G401 (cell line): Measurements from ENCODE around the gene INO80E. TPM values are rescaled to one million over a fixed set of nuclear protein-coding genes. Genes with fewer than 3 reads are reported as not detected.

ENCODE experiments used
- DNase-seq: peaks from one replicate; pipeline ENCODE4 v3.0.0-alpha.2; 2015; ENCODE audit warnings: low spot score
- in situ Hi-C: cut with HindIII; loops from 2 replicates; pipeline ENCODE4 v1.10.0; 2016; ENCODE audit warnings: low sequenced_read_pairs, mixed read lengths
- total RNA-seq: library from RNA; depleted of rRNA; stranded (reverse); fragments of >200 nt; shearing (Covaris generic); gene quantifications from 2 replicates; pipeline ENCODE4 v1.2.3, GENCODE V29; 2014

Gene INO80E
- total RNA-seq, 1 experiment from 2014 or later = 97.0 TPM

DNA sequence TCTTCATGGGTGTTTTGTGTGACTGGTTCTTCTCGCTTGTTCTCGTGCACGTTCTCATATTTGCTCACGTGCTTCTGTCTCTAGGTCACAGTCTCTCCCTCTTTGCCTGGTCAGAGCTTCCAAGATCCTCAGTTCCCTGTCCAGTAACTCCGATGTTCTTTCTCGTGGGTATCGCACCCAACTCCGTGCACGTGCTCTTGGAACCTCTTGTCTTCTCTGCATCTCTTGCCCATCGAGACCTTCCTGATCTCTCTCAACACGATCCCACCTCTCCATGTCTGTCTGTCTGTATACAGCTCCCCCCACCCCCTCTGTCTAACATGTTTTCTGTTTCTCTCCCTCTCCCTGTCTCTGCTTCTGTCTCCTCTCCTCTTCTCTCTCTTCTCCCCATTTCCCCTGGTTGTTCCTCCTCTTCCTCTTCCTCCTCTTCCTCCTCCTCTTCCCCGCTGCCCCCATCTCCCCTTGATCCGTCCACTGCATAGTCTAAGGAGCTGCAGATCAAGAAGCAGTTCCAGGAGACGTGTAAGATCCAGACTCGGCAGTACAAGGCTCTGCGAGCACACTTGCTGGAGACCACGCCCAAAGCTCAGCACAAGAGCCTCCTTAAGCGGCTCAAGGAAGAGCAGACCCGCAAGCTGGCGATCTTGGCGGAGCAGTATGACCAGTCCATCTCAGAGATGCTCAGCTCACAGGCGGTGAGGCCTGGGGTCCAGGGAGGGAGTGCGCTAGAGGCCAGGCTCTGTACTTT is 6.8 kb upstream of the INO80E start:
- in situ Hi-C loops = no loop called here
- DNase-seq = no peak

DNA sequence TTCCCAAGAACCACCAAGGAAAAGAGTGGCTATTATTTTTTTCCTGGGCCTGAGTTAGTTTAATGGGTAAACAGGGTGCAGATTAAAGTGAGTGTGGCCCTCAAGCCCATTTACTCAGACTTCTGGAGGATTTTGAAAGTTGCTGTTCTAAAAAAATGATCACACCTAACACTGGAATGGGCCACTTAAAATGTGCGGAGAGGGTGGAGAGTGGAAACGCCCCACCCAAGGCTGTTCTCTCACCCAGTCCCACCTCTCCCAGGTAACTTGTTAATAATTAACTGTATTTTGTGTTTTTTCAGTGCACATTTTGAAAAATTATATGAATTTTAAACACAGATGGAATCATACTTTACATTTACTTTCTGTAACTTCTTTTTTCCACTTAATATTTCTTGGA is 6.0 kb upstream of the INO80E start:
- no peak for DNase-seq
- in situ Hi-C loops = no loop called here

DNA sequence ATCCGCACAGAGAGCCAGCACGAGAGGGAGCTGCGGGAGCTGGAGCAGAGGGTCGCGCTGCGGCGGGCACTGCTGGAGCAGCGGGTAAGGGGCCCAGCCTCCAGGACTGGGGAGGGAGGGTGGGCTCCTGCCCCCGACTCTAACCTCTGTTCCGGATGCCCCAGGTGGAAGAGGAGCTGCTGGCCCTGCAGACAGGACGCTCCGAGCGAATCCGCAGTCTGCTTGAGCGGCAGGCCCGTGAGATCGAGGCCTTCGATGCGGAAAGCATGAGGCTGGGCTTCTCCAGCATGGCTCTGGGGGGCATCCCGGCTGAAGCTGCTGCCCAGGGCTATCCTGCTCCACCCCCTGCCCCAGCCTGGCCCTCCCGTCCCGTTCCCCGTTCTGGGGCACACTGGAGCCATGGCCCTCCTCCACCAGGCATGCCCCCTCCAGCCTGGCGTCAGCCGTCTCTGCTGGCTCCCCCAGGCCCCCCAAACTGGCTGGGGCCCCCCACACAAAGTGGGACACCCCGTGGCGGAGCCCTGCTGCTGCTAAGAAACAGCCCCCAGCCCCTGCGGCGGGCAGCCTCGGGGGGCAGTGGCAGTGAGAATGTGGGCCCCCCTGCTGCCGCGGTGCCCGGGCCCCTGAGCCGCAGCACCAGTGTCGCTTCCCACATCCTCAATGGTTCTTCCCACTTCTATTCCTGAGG is 5.0 kb upstream of the INO80E start:
- no peak for DNase-seq

DNA sequence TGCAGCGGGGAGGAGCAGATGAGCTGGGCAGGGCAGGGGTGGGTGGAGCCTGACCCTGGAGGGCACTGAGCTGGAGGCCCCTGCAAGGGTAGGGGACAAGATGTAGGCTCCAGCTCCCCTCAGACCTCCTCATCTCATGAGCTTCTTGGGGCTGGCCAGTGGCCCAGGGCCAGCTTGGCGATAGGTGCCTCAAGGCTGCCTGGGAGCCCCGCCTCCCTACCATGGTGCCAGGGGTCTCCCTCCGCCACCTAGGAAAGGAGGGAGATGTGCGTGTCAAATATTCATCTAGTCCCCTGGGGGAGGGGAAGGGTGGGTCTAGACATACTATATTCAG is 4.5 kb upstream of the INO80E start:
- in situ Hi-C loops = no loop called here
- no peak for DNase-seq

More for the DNA sequence above, 5.0 kb upstream of the INO80E start:
- in situ Hi-C loops = no loop called here

DNA sequence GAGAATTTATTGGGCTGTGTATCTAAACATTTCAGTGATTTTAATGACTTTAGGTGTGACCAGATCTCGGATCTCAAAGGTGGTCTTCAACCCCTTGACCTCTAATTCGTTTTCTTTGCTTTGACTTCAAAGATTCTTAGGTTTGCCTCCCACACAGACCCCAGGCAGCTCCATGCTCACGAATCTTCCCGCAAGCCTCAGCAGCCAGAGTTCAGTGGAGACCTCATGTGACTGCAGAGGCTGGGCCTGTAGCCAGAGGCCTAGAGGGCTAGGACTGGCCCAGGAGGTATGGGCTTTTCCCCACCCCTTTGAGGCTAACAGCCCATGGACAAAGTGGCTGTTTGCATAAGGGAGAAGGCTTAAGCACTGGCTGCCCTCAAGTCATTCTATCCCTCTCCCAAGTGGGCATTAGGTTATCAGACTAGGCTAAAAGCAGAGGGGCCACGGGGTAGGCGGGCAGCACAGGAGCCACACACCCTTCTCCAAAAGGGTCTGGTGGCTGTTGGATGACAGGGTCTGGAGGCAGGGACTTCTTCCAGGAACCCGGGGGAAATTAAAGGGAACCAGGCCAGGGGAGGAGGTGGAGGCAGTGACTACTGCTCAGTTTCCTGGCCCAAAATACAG is 3.6 kb upstream of the INO80E start:
- DNase-seq = no peak
- in situ Hi-C loops = no loop called here

DNA sequence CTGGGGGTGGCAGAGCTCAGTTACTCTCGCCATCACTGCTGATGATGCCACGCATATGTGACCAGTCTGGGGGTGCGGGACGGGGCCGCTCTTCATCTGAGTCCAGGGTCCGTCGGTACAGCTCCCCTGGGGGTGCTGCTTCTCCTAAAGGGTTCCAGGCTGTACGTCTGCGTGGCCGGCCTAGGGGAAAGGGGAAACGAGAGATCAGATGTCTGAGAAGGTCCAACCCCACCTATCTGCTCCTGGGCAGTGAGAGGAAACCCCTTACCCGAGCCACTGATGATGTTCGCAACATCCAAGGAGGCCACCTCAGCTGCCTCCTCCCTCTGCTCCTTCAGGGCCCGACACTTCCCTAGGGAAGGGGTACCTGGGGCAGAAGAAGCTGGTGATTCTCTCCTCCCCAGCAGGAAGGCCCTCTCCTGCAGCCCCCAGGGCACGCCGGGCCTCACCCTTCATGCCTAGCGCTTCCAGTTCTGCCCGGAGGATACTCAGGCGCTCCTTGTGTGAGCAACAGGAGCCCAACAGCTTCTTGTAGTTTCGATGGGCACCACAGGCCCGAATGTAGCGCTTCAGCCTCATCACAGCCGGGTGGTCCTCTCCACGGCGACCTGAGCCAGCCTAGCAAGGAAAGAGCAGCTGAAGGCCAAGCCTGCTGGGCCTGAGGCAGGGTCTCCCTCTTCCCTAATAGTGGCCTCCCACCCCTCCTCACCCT is 2.7 kb upstream of the INO80E start:
- in situ Hi-C loops = no loop called here
- DNase-seq = no peak

DNA sequence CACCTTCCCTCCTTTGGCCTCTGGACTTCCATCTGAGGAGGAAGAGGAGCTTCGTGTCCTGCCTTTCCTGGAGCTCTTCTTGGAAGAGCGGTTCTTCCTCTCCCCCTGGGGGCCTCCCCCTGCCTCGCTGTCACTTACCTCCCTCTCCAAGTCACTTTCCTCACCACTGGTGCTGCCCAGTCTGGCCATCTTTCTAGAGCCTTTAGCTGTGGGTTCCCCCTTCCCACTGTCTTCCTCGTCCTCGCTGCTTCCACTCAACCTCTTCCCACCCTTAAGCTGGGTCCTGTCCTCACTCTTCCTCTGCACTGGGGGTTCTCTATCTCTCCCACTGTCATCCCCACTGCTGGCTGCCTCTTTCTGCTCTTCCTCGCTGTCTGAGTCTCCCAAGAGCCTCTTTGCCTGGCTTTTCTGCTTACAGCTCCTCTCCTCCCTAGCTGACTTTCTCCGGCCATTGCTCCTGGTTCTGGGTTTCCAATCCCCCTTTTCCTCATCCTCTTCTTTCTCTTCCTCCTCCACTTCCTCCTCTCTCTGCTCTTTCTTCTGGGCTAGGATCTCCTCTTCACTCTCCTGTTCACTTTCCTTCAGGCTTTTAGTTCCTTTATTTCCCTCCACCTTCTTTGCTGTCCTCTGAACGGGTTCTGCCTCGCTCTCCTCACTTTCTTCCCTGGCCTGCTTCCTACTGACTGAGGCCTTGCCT is 2.0 kb upstream of the INO80E start:
- no peak for DNase-seq
- in situ Hi-C loops = no loop called here

DNA sequence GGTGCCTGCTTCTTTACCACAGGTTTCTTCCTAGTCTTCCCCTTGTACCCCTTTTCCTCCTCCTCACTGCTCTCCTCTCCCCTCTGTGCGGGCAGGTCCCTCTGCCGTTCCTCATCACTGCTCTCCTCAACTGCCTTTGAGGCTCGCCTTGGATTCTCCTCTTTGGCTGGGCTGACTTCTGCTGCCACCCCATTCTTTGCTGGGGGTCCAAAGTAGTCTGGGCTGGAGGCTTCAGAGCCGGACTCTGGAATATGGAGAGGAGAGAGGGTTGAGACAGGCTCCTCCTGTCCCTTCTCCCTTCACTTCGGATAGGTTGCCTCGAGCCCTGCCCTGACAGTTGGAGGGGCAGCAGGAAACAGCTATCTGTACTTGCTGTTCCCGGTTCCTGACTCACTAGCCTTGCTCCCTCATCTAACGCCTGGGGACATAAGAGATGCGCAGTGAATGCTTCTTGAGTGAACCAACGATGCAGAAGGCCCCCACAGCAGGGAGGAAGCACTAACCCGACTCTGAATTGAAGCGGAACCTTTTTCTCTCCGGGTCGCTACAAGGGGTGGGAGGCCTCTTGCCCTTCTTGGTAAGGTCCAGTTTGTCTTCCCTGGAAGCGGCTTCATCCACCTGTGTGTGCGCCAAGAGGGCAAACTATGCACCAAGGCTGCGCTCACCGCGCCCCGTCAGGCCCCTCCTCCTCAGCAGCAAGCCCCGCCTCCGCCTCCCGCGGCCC is 1.3 kb upstream of the INO80E start:
- in situ Hi-C loops = no loop called here
- DNase-seq = no peak

DNA sequence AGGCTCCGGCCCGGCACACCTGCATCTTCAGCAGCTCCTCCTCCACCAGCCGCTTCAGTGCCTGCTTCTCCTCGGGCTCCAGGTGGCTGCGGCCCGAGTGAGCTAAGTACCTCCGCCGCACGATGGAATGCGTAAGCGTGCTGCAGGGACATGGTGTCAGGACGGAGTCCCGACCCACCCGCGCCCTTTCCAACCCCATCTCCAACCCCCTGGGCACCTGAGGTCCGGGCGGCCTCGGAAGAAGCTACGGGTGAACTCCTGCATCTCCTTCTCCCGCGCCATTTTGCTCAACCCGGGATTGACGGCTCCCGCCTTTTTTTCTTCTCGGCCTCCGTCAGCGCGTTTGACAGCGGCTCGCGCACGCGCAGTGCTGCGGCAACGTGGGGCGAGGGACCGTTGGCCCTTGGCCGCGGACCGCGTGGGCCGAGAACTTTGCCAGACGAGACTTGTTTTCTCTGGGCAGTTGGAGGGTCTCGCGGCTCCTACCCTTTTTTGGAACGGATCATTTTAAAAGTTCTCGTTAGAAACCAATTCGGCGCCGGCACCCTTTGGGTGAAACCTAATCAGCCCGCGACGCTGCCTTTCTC is 624 bp upstream of the INO80E start, which contains the start of gene HIRIP3:
Gene HIRIP3, minus strand, starts transcription at position 294 of the 587 bp plus-strand sequence. Its CDS starts 12 bp downstream, at position 282.
- in situ Hi-C loops = no loop called here
- DNase-seq = peak; percentile 84

DNA sequence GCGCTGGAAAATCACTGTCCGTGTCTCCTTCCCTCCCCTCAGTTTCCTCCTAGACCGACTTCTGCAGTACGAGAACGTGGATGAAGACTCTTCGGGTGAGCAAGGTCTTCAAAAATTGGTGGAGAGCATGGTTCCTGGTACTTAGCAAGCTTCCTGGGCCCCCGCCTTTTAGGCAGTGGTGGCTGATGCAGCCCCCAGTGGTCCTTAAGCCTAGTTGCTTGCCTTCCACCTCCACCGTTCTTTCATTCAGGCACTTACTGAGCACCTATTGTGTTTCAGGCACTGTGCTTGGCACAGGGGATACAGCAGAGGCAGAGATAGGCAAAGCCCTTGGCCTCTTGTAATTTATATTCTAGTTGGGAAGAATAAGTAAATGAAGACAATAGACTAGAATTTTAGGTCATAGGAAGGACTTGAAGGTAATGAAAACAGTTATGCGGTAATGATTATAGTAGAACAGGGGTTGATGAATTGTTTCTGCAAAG is 767 bp downstream of the INO80E start:
- DNase-seq = no peak
- in situ Hi-C loops = no loop called here

DNA sequence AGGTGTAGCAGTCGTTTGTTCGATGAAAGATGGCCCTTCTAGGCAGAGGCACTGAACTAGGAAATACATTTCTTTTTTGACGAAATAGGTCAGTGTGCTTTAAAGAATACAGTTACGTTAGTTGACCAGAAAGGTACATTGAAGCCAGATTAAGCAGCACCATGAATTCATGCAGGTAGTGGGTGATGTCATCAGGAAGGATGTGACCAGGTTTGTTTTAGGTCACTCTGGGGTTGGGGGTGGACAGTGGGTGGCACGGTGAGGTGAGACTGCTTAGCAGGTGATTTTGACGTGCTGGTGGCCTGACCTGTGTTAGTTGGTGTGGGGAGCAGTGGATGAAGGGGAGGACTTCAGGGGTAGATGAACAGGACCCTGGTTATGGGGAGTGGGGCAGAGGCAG is 3.6 kb downstream of the INO80E start:
- in situ Hi-C loops = no loop called here
- no peak for DNase-seq

DNA sequence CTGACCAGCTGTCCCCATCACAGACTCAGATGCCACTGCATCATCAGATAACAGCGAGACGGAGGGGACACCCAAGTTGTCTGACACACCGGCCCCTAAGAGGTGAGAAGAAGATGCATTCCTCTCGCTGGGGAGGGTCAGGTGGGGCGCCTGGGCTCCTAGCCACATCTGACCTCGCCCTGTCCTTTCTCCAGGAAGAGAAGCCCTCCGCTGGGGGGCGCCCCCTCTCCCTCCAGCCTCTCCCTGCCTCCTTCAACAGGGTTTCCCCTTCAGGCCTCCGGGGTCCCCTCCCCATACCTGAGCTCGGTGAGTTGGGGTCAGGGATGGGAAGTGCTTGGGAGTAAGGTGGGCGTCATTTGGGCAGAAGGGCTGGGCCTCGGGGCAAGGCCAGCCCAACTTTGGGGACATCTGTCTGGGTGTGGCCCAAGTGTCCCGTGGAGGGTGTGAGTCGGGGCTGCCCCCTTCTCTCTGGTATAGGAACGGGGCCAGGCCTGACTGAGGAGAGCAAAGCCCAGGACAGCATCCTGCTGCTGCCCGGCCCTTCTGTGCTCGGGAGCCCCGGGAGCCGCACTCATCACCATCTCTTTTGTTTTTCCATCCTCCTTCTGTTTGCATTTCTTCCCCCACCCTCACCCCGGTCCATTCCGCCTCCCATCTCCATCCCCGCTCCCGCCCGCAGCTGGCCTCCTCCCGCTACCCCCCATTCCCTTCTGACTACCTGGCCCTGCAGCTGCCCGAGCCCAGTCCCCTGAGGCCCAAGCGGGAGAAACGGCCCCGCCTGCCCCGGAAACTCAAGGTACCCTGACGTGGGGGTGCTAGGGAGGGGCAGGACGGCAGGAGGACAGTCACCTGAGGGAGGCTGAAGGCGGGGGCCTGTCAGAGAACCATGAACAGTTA is 4.9 kb downstream of the INO80E start:
- DNase-seq = no peak
- in situ Hi-C loops = no loop called here

DNA sequence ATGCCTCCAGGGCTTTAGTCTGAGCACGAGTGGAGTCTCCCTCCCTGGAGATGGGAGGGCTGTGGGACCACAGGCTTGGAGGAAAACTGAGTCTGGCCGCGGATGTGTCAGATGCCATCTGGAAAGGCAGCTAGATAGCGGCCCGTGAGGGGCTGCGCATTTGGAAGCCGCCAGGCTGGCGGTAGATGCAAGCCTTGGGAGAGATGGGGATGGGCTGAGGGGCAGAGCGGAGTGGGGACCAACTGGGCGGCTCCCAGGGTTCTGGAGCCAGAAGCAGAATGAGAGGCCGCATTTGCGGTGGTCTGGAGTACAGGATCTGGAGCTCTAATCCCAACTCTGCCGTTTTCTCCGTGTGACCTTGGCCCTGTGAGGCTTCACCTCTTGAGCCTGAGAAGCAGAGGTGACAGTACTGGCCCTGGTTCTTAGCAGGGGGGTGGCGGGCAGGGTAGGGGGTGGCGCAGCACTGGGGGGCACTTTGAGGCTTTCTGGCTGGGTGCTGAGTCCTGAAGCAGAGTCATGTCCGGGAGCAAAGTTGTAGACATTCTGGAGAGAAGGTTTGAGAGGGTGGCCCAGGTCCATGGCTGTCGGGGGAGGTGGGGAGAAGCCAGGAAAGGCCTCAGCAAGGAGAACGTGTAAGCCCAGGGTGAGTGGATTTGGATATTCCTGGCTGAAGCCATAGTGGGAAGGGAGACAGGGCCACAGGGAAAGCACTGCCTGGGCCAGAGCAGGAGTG is 6.7 kb downstream of the INO80E start:
- in situ Hi-C loops = no loop called here
- DNase-seq = no peak

DNA sequence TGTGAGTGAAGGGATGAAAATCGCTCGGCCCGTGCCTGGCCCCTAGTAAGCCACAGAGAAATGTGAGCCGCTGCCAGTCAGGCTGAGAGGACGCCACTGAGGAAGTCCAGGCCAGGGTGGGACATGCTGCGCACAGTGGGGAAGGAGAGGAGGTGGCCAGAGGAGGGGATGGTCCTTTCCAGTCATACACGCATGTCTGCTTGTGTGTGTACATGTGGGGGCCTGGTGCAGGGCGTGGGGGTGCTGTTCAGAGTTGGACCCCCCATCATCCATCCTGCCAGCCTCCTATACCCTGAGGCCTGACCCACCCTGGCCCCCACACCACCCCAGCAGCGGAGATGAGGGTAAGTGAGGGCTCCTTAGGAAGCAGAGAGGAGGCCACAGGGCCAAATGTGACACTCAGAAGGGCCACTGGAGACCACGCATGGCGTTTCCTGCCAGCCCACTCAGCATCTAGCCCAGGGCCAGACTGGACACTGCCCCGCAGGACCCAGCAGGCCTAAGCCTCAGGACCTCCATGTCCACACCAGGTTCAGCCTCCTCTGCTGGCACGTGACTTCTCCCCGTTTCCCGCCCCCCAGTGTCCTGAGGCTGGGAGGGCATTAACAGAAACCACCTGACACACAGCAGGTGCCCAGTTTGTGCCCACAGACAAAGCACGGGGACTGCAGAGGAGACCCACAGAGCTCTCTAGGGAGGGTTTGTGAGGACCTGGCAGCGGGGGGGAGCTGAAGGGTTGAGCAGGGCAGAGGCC is 7.8 kb downstream of the INO80E start:
- DNase-seq = no peak
- in situ Hi-C loops = no loop called here

DNA sequence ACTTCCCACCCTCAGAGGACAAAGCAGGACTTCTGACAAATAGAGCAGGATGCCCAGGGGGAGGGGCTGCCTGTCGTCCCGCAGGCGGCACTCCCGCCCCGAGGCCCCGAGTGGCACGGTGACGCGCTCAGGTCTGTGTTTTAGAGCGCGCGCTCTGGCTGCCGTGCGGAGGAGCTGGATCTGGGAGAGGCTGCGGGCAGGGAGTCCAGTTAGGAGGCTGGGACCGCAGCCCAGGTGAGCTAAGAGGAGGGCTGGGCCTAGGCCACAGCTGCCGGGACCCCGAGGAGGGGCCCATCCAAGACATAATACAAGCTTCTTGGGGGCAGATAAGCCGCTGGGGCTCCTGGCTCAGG is 8.4 kb downstream of the INO80E start:
- peak; percentile 47 for DNase-seq
- in situ Hi-C loops = no loop called here

DNA sequence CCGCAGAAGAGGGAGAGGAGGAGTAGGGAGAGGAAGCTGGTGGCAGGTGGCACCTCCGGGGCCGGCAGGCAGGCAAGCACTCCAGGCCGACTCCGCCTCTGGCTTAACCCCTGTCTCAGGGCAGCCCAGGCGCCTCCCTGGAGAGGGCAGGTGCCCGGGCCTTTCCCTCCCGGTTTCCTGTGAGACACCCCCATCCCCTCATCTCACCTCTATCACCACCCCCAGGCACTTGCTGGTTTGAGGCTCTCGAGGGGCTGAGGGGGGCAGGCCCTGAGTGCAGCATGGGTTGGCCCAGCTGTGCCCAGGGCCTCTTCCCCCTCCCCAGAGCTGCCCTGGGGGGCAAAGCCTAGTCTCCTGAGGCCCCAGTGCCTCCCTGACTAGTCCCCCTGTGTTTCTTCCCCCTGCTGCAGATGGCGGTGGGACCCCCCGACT is 8.8 kb downstream of the INO80E start:
- DNase-seq = peak; percentile 41
- in situ Hi-C loops = no loop called here
